HAP-1 (cell line): ENCODE data around the gene CAT.

Experiments used
- DNase-seq, 2 experiments: peaks; one replicate each; pipeline ENCODE4 v3.0.0-alpha.2; 2016 to 2020; ENCODE audit warnings: low spot score in 2 of 2
- H3K27me3 ChIP-seq: fragments of 250-450 bp; sonication (Bioruptor Pico); 2 replicates; pipeline ENCODE4 v1.5.1; 2020; ENCODE audit warnings: low read depth, mild to moderate bottlenecking, moderate library complexity
- H3K36me3 ChIP-seq: fragments of 250-450 bp; sonication (Bioruptor Pico); replicated peaks from 2 replicates; pipeline ENCODE4 v1.5.1; 2020; ENCODE audit warnings: mild to moderate bottlenecking
- H3K4me1 ChIP-seq: fragments of 250-450 bp; sonication (Bioruptor Pico); 2 replicates; pipeline ENCODE4 v1.5.1; 2020; ENCODE audit warnings: mild to moderate bottlenecking
- H3K4me3 ChIP-seq: fragments of 250-450 bp; sonication (Bioruptor Pico); 2 replicates; pipeline ENCODE4 v1.5.1; 2020; ENCODE audit warnings: mild to moderate bottlenecking, moderate library complexity
- H3K9me3 ChIP-seq: fragments of 250-450 bp; sonication (Bioruptor Pico); 2 replicates; pipeline ENCODE4 v1.5.1; 2020; ENCODE audit warnings: mild to moderate bottlenecking, moderate library complexity
- in situ Hi-C: fragments of 300-500 bp; cut with MboI; formaldehyde crosslinking; loops from 3 replicates; pipeline ENCODE4 v1.14.3; 2020; ENCODE audit warnings: low sequenced_read_pairs, inconsistent platforms, mixed read lengths

Gene CAT

GRCh38 chr11:34519595-34520235 is 81.0 kb downstream of the CAT start:
- in situ Hi-C loops, result no loop called here
- Histone ChIP-seq H3K4me3 (no peak overlapping the region), H3K36me3 (no peaks in the 10 kb centered on the region), H3K27me3 (no peaks in the 10 kb centered on the region; the same call in none of the 2 replicates), H3K4me1 (no peaks in the 10 kb centered on the region), H3K9me3 (no peaks in the 10 kb centered on the region)
- no peak for DNase-seq

- Histone ChIP-seq H3K4me1 (no peaks in the 10 kb centered on the region), H3K4me3 (no peak overlapping the region), H3K9me3 (no peaks in the 10 kb centered on the region), H3K27me3 (no peaks in the 10 kb centered on the region; the same call in 1 of the 2 replicates), H3K36me3 (no peaks in the 10 kb centered on the region)
- in situ Hi-C loops, result no loop called here
- no peak for DNase-seq
Observed at GRCh38 chr11:34521265-34521664, 82.5 kb downstream of the CAT start.
